ENCODE data around the gene DDX41.

DDX41 gene

GRCh38 chr5:177550122-177550521 lies 33.4 kb upstream of the DDX41 start:
- H3K27me3 ChIP-seq (ENCODE audit: control insufficient read depth, insufficient read depth, low read length): no peaks in the 10 kb centered on the region
- H3K27ac ChIP-seq (ENCODE audit: low read length): no peak overlapping the region
- no peaks in the 10 kb centered on the region for H3K9me3 ChIP-seq (ENCODE audit: control insufficient read depth, low read depth, low read length)
- H3K4me3 ChIP-seq (ENCODE audit: low read length): no peak overlapping the region
- H3K36me3 ChIP-seq (ENCODE audit: control insufficient read depth, low read depth, low read length): peaks cover 8% of the 10 kb centered on the region
- H3K9ac ChIP-seq (ENCODE audit: low read length): no peak overlapping the region
- H3K4me1 ChIP-seq (ENCODE audit: control insufficient read depth, low read depth, low read length): peaks cover 6% of the 10 kb centered on the region

GRCh38 chr5:177548495-177548894 lies 31.7 kb upstream of the DDX41 start:
- no peak overlapping the region for H3K27ac ChIP-seq (ENCODE audit: low read length)
- no peaks in the 10 kb centered on the region for H3K9me3 ChIP-seq (ENCODE audit: control insufficient read depth, low read depth, low read length)
- peaks cover 8% of the 10 kb centered on the region for H3K36me3 ChIP-seq (ENCODE audit: control insufficient read depth, low read depth, low read length)
- H3K4me3 ChIP-seq (ENCODE audit: low read length): no peak overlapping the region
- H3K27me3 ChIP-seq (ENCODE audit: control insufficient read depth, insufficient read depth, low read length): no peaks in the 10 kb centered on the region
- peaks cover 6% of the 10 kb centered on the region for H3K4me1 ChIP-seq (ENCODE audit: control insufficient read depth, low read depth, low read length)
- H3K9ac ChIP-seq (ENCODE audit: low read length): no peak overlapping the region

DNA sequence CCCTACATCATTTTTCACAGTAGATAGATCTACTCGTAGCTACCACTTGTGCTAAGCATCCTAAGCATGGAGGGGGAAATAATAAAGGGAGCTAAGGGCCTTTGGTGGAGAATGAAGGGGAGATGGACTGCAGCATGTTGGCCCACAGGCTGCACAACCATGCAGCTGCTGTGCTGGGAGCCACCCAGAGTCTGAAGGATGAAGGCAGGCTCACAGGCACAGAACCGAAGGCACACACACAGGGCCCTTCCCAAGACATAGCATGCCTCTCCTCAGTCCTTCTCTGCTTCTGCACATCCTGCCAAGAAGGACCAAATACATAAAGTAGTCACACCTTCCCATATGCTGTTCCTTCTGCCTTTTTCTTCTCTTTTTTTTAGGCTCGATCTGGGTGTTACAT lies 31.0 kb upstream of the DDX41 start:
- H3K9me3 ChIP-seq (ENCODE audit: control insufficient read depth, low read depth, low read length): no peaks in the 10 kb centered on the region
- H3K9ac ChIP-seq (ENCODE audit: low read length): no peak overlapping the region
- H3K27ac ChIP-seq (ENCODE audit: low read length): no peak overlapping the region
- H3K4me3 ChIP-seq (ENCODE audit: low read length): no peak overlapping the region
- peaks cover under 1% of the 10 kb centered on the region for H3K4me1 ChIP-seq (ENCODE audit: control insufficient read depth, low read depth, low read length)
- H3K27me3 ChIP-seq (ENCODE audit: control insufficient read depth, insufficient read depth, low read length): no peaks in the 10 kb centered on the region
- H3K36me3 ChIP-seq (ENCODE audit: control insufficient read depth, low read depth, low read length): peaks cover 8% of the 10 kb centered on the region

GRCh38 chr5:177546258-177546741 lies 29.5 kb upstream of the DDX41 start:
- Histone ChIP-seq H3K27me3 (ENCODE audit: control insufficient read depth, insufficient read depth, low read length) (no peaks in the 10 kb centered on the region), H3K36me3 (ENCODE audit: control insufficient read depth, low read depth, low read length) (peaks cover 8% of the 10 kb centered on the region), H3K9ac (ENCODE audit: low read length) (no peak overlapping the region), H3K4me1 (ENCODE audit: control insufficient read depth, low read depth, low read length) (no peaks in the 10 kb centered on the region), H3K27ac (ENCODE audit: low read length) (no peak overlapping the region), H3K4me3 (ENCODE audit: low read length) (no peak overlapping the region), H3K9me3 (ENCODE audit: control insufficient read depth, low read depth, low read length) (no peaks in the 10 kb centered on the region)

GRCh38 chr5:177545487-177546257 lies 28.9 kb upstream of the DDX41 start:
- Histone ChIP-seq H3K4me3 (ENCODE audit: low read length) (no peak overlapping the region), H3K9me3 (ENCODE audit: control insufficient read depth, low read depth, low read length) (no peaks in the 10 kb centered on the region), H3K9ac (ENCODE audit: low read length) (no peak overlapping the region), H3K27ac (ENCODE audit: low read length) (no peak overlapping the region), H3K4me1 (ENCODE audit: control insufficient read depth, low read depth, low read length) (no peaks in the 10 kb centered on the region), H3K27me3 (ENCODE audit: control insufficient read depth, insufficient read depth, low read length) (no peaks in the 10 kb centered on the region), H3K36me3 (ENCODE audit: control insufficient read depth, low read depth, low read length) (peaks cover 8% of the 10 kb centered on the region)

- H3K27ac ChIP-seq (ENCODE audit: low read length): no peak overlapping the region
- no peak overlapping the region for H3K4me3 ChIP-seq (ENCODE audit: low read length)
- H3K9me3 ChIP-seq (ENCODE audit: control insufficient read depth, low read depth, low read length): no peaks in the 10 kb centered on the region
- H3K36me3 ChIP-seq (ENCODE audit: control insufficient read depth, low read depth, low read length): peaks cover 16% of the 10 kb centered on the region
- H3K4me1 ChIP-seq (ENCODE audit: control insufficient read depth, low read depth, low read length): no peaks in the 10 kb centered on the region
- H3K27me3 ChIP-seq (ENCODE audit: control insufficient read depth, insufficient read depth, low read length): no peaks in the 10 kb centered on the region
- H3K9ac ChIP-seq (ENCODE audit: low read length): no peak overlapping the region
Observed at GRCh38 chr5:177542816-177543465, 26.2 kb upstream of the DDX41 start.

- H3K9ac ChIP-seq (ENCODE audit: low read length): no peak overlapping the region
- H3K9me3 ChIP-seq (ENCODE audit: control insufficient read depth, low read depth, low read length): no peaks in the 10 kb centered on the region
- H3K27ac ChIP-seq (ENCODE audit: low read length): no peak overlapping the region
- no peaks in the 10 kb centered on the region for H3K27me3 ChIP-seq (ENCODE audit: control insufficient read depth, insufficient read depth, low read length)
- no peaks in the 10 kb centered on the region for H3K4me1 ChIP-seq (ENCODE audit: control insufficient read depth, low read depth, low read length)
- no peak overlapping the region for H3K4me3 ChIP-seq (ENCODE audit: low read length)
- peaks cover 34% of the 10 kb centered on the region for H3K36me3 ChIP-seq (ENCODE audit: control insufficient read depth, low read depth, low read length)
Observed at GRCh38 chr5:177540438-177540837, 23.7 kb upstream of the DDX41 start.

DNA sequence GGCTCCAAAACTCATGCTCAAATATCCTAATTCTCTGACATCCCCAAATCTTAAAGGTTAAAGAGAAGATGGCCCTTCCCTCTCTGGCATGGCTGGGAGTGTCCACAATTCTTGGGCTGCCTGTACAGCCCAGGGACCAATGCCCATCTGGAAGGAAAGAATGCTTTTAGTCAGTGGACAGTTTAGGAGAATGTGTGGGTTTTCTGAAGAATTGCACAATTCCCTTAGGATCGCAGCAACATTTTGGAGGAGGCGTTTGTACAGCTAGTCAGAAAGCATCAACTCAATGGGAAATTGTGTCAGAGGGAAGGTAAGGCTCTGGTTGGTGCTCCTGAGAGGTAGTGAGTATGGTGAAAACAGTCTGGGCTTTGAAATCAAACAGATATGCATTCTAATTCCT lies 22.6 kb upstream of the DDX41 start:
- no peak overlapping the region for H3K9ac ChIP-seq (ENCODE audit: low read length)
- no peaks in the 10 kb centered on the region for H3K27me3 ChIP-seq (ENCODE audit: control insufficient read depth, insufficient read depth, low read length)
- peaks cover 36% of the 10 kb centered on the region for H3K36me3 ChIP-seq (ENCODE audit: control insufficient read depth, low read depth, low read length)
- H3K27ac ChIP-seq (ENCODE audit: low read length): no peak overlapping the region
- H3K4me1 ChIP-seq (ENCODE audit: control insufficient read depth, low read depth, low read length): no peaks in the 10 kb centered on the region
- H3K9me3 ChIP-seq (ENCODE audit: control insufficient read depth, low read depth, low read length): no peaks in the 10 kb centered on the region
- no peak overlapping the region for H3K4me3 ChIP-seq (ENCODE audit: low read length)

- H3K9ac ChIP-seq (ENCODE audit: low read length): no peak overlapping the region
- peaks cover 36% of the 10 kb centered on the region for H3K36me3 ChIP-seq (ENCODE audit: control insufficient read depth, low read depth, low read length)
- no peaks in the 10 kb centered on the region for H3K9me3 ChIP-seq (ENCODE audit: control insufficient read depth, low read depth, low read length)
- H3K27me3 ChIP-seq (ENCODE audit: control insufficient read depth, insufficient read depth, low read length): no peaks in the 10 kb centered on the region
- no peak overlapping the region for H3K27ac ChIP-seq (ENCODE audit: low read length)
- H3K4me3 ChIP-seq (ENCODE audit: low read length): no peak overlapping the region
- no peaks in the 10 kb centered on the region for H3K4me1 ChIP-seq (ENCODE audit: control insufficient read depth, low read depth, low read length)
Observed at GRCh38 chr5:177538876-177539275, 22.1 kb upstream of the DDX41 start.

DNA sequence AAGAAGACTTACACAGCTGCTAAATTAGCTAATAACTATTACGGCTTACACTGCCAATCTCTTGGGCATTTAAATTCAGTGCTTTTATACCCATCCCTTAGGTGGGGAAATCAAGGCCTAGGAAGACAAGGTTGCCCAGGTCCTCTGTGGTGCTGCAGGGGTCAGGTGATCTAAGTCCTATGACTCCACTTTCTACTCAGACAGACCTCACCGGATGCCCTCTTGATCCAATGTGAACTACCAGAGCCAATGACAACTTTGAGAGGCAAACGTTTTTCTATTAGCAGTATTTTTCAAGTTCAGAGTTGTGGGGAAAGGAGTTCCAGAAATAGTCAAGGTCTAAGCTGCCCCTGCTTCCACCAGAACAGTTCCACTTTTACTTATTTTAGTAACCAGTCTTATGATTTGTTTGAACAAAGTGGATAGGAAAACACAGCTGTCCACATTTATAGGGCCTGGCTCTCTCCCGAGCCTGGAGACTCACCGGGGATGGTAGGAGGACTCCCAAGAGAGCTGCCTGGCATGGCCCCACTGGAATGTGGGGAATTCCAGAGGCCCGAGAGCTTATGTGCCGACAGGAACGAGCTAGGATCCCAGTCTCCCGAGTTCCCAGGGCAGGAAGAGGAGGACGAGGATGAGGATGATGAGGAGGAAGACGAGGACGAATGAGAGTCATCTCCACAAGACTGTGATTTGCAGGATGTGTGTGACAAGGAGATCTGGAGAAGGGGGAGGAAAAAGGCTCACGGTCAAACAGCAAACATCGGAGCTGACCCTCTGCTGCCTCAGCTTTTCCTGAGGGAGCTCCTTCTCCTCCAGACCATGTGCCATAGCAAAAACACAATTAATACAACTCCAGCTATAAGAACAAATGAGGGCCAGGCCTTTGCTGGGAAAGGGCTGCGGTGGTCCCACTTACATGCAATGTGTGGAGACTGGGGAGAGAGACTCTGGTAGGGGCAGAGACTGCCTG lies 20.9 kb upstream of the DDX41 start:
- Histone ChIP-seq H3K9me3 (ENCODE audit: control insufficient read depth, low read depth, low read length) (no peaks in the 10 kb centered on the region), H3K36me3 (ENCODE audit: control insufficient read depth, low read depth, low read length) (peaks cover 38% of the 10 kb centered on the region), H3K27me3 (ENCODE audit: control insufficient read depth, insufficient read depth, low read length) (no peaks in the 10 kb centered on the region), H3K27ac (ENCODE audit: low read length) (no peak overlapping the region), H3K9ac (ENCODE audit: low read length) (no peak overlapping the region), H3K4me3 (ENCODE audit: low read length) (no peak overlapping the region), H3K4me1 (ENCODE audit: control insufficient read depth, low read depth, low read length) (no peaks in the 10 kb centered on the region)

DNA sequence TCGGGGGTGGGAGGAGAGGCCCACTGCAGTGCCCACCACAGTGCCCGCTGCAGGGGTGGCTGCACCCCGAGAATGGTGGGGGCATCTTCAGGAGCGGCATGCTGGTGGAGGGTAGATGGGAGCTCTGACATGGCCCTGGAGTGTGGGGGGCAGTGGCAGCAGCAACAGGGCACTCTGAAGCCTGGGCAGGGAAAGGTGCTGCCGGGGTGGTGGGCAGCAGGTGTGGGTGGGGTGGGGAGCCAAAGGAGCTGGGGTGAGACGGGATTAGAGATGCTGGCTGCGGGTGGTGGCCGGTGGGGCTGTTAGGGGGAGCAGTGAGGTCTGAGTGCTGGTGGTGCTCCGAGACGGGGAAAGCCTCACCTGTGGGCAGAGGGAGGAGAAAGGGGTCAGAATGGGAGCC lies 19.6 kb upstream of the DDX41 start:
- no peak overlapping the region for H3K4me3 ChIP-seq (ENCODE audit: low read length)
- no peak overlapping the region for H3K27ac ChIP-seq (ENCODE audit: low read length)
- H3K4me1 ChIP-seq (ENCODE audit: control insufficient read depth, low read depth, low read length): no peaks in the 10 kb centered on the region
- H3K9me3 ChIP-seq (ENCODE audit: control insufficient read depth, low read depth, low read length): no peaks in the 10 kb centered on the region
- peaks cover 45% of the 10 kb centered on the region for H3K36me3 ChIP-seq (ENCODE audit: control insufficient read depth, low read depth, low read length)
- H3K9ac ChIP-seq (ENCODE audit: low read length): no peak overlapping the region
- H3K27me3 ChIP-seq (ENCODE audit: control insufficient read depth, insufficient read depth, low read length): no peaks in the 10 kb centered on the region
